Stimulated activated CD4-positive, alpha-beta T cell treated with anti-CD3 and anti-CD28 coated beads, Interleukin-1b, Interleukin-23, amount 100 ng/mL, for 1 hour (primary cell): ENCODE measurements around the gene KHSRP.

ENCODE experiments used
- DNase-seq, 2 donors: peaks; one replicate each; pipeline ENCODE4 v3.0.0-alpha.2; 2020; ENCODE audit warnings: low read depth in 2 of 2

KHSRP gene, protein sequence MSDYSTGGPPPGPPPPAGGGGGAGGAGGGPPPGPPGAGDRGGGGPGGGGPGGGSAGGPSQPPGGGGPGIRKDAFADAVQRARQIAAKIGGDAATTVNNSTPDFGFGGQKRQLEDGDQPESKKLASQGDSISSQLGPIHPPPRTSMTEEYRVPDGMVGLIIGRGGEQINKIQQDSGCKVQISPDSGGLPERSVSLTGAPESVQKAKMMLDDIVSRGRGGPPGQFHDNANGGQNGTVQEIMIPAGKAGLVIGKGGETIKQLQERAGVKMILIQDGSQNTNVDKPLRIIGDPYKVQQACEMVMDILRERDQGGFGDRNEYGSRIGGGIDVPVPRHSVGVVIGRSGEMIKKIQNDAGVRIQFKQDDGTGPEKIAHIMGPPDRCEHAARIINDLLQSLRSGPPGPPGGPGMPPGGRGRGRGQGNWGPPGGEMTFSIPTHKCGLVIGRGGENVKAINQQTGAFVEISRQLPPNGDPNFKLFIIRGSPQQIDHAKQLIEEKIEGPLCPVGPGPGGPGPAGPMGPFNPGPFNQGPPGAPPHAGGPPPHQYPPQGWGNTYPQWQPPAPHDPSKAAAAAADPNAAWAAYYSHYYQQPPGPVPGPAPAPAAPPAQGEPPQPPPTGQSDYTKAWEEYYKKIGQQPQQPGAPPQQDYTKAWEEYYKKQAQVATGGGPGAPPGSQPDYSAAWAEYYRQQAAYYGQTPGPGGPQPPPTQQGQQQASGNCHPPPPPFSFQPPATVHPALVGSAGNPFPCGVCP

DNA sequence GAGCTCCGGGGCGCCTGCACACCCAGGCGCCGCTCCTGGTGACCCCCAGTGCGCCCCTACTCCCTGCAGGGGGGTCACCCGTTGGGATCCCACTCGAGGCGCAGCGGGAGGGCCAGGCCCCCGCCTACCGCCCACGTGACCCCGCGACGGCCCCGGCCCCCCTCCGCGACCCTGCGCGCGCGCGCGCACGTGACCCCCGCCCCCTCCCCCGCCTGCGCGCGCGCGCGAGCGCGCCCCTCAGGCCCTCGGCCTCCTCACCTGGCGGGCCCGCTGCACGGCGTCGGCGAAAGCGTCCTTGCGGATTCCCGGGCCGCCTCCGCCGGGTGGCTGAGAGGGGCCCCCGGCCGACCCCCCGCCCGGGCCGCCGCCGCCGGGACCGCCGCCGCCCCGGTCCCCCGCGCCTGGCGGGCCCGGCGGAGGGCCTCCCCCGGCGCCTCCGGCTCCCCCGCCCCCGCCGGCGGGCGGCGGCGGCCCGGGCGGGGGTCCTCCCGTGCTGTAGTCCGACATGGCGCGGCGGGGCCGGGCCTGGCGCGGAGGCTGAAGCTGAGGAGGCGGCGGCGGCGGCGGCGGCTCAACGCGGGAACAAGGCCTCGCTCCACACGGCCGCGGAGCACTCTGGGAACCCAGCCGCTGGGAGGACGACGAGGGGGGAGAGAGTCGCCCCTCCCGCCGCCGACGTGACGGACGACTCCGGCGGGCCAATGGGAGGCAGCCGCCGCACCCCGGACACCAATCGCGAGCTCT is at the start of gene KHSRP:
Gene KHSRP, minus strand, starts transcription at position 617 of the 744 bp plus-strand sequence. Its CDS starts 110 bp downstream, at position 507.
- DNase-seq = peak in 1 of 2 donors; percentile 27

DNA sequence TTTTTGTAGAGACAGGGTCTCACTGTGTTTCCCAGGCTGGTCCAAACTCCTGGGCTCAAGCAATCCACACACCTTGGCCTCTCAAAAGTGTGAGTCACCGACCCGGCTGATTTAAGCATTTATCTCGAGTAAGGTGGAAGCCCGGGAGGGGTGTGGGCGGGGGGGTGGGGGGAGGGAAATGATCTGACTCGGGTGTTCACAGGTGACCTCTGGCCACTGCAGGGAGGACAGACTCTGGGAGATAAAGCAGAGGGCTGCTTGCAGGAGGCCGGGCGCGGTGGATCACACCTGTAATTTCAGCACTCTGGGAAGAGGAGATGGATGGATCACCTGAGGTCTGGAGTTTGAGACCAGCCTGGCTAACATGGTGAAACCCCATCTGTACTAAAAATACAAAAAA is 49.0 kb upstream of the KHSRP start:
- DNase-seq = no peak

DNA sequence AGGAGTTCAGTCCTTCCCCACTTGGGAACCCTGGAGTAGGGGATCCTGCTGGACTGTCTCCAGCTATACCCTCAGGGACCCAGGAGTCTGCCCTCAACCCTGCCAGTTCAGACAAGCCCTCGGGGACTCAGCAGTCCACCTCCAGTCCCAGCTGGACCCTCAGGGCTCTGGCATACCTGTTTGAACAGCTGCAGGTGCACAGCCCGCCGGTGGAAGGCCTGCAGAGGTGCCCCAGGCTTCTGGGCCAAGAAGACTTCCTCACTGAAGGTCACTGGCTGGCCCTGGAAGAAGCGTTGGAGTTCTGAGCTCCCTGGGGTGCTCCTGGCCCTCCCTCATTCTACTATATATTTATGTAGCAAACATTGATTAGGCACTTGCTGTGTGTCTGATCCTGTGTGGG is 48.1 kb upstream of the KHSRP start:
- no peak for DNase-seq

DNA sequence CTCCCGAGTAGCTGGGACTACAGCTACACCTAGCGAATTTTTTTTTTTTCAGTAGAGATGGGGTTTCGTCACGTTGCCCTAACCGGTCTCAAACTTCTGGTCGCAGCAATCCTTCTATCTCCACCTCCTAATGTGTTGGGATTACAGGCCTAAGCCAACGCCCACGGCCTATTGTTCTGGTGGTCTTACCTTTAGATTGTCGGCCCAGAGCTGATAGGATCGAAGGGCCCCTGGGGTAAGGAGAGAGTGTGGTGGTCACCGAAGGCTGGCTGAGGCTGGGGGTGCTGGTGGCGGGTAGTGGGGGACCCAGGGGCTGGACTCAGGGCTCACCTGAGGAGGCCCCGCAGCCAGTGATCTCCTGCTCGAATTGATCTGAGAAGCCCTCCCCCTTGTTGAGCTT is 46.5 kb upstream of the KHSRP start:
- DNase-seq = no peak

DNA sequence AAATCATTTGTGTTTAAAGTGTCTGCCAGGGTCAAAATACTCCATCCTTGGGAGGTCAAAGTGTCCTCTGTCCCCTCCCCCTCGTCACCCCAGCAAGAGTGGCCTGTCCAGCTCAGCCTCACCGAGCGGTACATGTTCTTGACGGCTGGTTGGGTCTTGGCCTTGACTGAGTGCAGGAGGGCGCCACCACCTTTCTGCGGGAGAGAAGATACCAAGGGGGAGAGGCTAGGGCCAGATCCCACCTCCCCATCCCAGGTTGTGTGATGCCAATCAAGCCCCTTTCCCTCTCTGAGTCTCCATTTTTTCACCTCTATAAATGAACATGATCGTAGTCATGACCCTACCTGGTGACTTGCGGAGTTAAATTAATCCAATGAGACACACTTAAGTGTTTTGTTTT is 45.6 kb upstream of the KHSRP start:
- no peak for DNase-seq

DNA sequence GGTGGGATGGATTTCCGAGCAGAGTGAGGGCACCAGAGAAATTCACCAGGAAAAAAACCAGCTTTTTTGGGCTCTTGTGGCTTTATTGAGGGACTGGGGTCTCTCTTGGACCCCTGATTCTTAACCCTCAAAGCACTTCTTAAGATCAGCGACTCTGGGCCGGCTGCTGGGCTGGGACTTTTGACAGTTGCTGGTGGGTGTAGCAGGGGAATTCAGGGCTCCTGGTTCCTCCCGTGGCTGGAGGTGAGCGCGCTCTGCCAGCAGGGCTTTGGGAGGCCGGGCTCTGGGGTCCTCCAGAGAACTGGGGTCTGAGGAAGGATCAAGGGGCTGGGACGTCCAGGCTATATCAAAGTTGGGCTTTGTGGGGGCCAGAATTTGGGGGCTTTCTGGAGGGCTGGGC is 42.8 kb upstream of the KHSRP start:
- DNase-seq = no peak

DNA sequence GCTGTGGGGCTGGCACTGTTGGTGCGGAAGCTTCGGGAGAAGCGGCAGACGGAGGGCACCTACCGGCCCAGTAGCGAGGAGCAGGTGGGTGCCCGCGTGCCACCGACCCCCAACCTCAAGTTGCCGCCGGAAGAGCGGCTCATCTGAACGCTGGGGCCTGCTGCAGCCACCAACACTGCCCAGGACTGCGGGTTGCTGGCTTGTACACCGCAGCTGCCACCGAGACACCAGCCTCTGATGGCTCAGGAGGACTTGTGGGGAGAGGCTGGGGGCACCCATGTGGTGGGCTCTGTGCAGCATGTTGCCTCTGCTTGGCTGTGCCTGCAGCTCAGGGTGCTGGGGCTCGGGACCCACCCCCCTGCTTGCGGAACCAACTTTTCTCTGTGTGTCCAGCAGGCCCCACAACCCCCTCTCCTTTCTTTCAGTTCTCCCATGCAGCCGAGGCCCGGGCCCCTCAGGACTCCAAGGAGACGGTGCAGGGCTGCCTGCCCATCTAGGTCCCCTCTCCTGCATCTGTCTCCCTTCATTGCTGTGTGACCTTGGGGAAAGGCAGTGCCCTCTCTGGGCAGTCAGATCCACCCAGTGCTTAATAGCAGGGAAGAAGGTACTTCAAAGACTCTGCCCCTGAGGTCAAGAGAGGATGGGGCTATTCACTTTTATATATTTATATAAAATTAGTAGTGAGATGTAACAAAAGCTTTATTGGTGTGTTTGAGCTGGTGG is 42.1 kb upstream of the KHSRP start:
- DNase-seq = no peak

DNA sequence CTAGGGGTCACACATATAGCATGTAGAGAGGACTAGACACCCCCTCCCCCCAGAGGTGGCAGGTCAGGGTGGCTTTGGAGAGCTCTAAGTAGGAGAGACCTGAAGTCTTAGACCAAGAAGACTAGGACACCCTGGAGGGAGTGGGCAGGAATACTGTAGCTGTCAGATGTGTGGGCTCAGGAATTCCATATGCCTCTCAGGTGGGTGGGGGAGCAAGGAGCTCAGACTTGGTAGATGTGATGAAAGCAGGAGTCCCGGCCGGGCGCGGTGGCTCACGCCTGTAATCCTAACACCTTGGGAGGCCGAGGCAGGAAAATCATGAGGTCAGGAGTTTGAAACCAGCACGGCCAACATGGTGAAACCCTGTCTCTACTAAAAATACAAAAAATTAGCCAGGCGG is 41.1 kb upstream of the KHSRP start:
- no peak for DNase-seq

DNA sequence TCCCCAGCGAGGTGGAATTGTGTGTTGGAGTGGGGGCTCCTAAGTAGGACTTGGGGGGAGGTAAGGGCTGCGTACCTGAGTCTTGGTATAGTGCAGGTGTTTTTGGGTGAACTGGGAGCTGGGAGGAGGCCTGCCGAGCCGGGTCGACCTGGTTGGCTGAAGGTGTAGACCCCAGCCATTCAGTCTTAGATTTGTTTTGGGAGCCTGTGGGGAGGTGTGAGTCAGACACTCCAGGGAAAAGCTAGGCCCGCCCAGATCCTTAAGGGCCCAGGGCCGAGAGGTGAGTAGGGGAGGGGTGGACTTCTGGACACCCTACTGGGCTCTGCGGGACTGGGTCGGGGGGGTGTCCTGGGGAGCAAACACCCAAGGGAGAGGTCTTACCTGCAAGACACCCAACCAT is 40.4 kb upstream of the KHSRP start:
- DNase-seq = no peak

DNA sequence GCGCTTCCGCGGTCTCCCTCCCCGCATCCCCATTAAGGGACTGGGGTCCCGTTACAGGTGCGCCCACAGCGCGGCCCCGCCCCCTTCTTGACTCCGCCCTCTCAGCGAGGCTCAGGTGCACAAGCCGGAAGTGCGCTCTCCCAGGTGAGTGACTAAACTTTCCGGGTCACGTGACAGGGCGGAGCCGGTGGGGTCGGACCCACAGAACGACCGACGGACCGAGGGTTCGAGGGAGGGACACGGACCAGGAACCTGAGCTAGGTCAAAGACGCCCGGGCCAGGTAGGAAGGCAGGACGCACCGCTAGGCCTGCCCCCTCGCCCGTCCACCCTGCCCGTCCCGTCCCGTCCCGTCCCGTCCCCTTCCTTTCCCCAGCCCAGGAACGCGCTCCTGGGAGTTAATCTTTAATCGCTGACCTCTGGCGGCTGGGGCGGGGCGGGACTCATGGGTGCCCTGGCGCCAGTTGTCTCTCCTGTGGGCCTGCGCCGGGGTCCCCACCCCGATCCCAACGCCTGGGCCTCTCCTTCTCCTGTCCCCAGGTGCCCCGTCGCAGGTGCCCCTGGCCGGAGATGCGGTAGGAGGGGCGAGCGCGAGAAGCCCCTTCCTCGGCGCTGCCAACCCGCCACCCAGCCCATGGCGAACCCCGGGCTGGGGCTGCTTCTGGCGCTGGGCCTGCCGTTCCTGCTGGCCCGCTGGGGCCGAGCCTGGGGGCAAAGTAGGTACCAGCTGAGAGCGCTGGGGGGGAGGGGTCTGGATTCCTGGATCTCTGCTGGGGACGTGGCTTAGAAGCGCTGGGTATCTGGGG is 39.7 kb upstream of the KHSRP start, which contains the start of gene CRB3:
Gene CRB3, plus strand, starts transcription at position 202 of the 804 bp plus-strand sequence. Its CDS starts 431 bp downstream, at position 633.
- DNase-seq = no peak

DNA sequence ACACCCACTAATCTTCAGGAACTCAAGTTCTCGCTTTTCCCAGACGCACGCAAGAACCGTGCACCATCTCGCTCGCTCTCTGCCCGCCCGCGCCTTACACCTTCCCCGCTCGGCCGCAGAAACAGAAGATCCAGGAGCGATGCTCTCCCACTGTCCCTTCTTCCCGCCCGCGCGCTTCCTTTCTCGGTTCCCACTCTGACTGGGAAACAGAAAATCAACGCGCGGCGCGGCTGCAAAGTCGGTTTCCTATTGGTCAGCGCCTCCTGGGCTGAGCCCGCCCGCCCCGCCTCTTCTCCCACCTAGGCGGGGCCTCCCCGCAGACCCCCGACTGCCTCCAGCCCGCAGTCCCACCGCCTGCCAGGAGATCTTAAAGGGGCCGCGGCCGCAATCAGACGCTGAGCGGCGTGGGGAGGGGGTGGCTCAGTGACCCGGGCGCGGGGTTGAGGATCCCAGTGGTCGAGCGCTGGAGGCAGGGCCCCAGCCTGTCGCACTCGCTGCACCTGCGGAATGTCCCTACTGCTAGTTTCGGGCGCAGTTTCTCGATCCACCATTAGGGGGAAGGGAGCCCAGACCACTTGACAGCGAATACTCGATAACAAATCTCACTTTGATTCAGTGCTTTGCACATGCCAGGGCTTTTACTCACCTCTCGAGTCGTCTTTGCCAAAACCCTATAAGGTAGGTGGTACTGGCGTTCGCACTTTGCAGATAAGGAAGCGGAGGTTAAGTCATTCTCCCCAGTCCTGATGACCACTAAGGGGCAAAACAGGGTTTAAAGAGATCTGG is 35.7 kb upstream of the KHSRP start:
- DNase-seq = peak; percentile 91 to 93

DNA sequence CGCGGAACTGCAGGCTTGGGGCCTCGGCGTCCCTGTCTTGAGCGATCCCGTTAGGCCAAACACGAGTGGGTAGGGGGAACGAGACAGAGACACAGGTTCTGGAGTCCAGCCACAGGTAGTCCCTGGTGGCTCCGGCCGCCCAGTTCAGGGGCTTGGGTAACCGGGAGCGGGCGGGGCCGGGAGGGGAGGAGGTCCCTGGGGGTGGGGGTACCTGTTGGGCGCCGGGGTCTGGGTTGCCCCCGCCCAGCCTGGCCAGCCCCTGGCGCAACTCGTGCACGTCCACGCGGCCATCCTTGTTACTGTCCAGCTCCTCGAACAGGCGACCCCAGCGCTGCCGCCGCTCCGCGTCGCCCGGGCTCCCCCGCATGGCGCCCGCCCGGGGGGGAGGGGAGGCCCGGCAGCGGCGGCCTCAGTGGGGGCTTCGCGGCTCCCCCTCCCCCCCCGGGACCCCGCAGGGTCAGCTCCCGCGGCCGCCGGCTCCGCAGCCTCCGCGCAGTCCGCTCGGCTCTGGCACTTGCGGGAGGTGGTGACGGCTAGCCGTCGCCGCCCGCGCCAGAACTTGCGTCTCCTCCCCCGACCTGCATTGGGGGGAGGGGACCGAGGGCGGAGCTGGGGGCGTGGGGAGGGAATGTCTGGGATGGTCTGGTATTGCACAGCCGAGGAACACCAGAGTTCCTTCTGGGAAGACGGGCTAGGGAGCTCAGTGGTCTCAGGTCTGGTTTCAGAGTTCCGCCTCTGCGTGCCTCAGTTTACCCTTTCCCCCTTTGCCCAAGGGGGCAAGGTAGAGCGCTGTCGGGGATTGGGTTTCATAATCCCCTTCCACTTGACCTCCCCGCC is 34.9 kb upstream of the KHSRP start, which contains the start of gene SLC25A23:
Gene SLC25A23, minus strand, starts transcription at position 531 of the 837 bp plus-strand sequence. Its CDS starts 164 bp downstream, at position 367.
- peak in 1 of 2 donors; percentile 43 for DNase-seq

DNA sequence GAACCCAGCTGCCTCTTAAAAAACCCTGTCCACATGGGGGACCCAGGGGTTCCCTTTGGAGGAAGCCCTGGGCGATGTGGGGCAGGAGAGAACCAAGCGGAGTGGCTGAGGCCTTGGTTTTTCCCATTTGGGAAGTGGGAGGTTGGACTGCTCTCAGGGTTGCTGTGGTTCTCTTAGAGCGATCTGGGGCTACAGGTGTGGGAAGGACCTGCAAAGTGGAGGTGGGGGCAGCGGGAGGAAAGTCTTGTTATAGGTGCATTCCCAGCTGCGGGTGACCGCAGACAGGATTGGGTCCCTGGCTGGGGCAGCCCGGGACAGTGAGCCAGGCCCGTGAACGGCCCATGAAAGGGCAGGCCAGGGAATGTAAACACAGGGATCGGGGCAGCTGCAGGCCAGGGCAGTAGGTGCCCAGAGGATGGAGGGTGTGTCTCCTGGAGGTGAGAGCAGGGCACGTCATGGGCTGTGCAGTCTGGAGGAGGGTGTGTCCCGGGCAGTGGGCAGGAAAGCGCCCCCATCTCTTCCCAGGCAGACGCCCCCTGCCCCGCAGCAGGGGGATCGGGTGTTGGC is 34.2 kb upstream of the KHSRP start:
- no peak for DNase-seq

DNA sequence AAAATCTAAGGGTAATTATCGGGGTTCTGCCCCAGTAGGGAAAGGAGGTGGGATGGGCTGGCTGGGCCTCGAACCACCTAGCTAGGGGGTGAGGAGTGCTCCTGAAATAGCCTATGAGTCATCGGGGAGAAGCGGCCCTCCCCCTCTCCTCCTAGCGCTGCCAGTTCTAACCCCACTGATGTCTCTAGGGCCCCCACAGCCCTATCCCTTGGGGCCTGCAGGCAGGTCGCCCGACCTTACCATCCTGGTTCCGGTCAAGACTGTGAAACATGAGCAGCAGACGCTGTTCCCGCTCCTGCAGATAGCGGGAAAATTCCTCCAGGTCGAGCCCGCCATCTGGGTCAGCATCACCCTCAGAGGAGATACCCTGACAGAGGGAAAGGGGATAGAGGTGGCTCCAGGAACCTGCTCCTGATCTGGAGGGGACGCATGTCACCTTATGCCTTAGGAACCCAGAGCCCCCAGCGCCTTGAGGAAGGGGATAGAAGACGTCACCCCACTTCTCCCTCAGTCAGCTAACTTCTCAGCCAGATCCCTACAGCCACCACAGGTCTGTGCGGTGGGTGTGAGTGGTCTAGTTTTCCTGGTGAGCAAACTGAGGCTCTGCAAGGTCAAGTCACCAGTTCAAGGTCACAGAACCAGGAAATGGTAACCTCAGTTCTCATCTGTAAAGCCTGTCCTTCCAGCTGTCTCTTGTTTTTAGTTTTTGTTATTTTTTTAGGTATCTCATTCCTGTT is 33.5 kb upstream of the KHSRP start:
- DNase-seq = no peak

DNA sequence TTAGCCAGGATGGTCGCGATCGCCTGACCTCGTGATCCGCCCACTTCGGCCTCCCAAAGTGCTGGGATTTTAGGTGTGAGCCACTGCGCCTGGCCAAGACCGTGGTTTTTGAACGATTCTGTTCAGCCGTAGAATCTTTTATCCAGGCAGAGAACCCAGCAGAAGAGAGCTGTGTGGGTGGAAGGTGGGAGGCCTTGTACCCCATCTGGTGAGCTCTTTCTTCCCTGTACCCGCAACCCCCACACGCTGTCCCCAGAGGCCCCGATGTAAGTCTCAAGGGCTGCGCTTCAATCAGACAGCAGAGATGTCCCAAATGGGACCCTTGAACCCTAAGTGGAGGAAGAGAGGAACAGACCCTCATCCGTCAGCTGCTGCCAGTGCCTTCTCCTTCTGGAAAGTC is 31.3 kb upstream of the KHSRP start:
- DNase-seq = no peak

DNA sequence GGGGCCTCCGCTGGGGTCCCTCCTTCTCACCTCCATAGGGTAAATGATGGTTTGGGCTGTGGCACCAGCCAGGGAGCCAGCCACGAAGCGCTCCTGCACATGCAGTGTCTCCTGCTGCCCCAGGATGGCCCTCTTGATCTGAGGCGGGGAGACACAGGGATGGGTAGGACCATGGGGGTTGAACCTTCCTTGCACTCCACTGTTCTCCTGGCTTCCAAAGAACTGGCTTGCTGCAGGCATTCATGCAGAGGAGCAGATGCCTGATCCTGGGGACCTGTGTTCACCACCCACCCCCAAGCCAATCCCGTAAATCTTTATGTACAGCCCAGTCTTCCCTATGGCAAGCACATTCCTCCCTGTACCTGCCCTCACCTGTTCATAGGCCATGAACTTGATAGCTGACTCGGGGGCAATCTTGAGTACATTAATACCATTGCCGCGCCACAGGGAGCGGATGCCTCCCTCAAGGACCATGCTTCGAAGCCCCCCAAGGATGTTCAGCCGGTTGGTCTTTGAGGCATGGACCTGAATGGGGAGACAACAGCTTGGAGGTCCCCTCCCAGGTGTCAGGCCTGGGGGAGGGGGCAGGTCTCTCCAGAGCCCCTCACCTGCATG is 29.4 kb upstream of the KHSRP start:
- no peak for DNase-seq

DNA sequence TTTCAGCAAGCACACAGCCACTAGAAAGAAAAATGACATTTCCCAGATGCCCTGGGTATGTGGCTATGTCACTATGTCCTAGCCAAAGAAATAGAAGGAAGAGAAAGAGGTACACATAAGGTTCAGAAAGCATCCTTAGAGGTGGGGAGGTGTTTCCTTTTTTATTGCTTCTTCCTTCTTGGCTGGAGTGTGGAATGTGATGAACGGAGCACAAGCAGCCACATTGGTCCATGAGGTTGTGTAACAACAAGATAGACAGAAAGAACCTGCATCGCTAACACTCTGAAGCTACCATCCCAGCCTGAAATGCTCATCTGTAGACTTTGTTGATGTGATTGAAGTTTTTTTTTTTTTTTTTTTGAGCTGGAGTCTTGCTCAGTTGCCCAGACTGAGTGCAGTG is 28.3 kb upstream of the KHSRP start:
- no peak for DNase-seq
